NCI-H2227 treated with DMSO at 0.1 percent for 48 hours (cell line): Measurements from ENCODE around the gene GBGT1.

Experiments
- DNase-seq: peaks from one replicate; lab custom pipeline; 2025; lab: John Stamatoyannopoulos, UW

The GBGT1 gene

DNA sequence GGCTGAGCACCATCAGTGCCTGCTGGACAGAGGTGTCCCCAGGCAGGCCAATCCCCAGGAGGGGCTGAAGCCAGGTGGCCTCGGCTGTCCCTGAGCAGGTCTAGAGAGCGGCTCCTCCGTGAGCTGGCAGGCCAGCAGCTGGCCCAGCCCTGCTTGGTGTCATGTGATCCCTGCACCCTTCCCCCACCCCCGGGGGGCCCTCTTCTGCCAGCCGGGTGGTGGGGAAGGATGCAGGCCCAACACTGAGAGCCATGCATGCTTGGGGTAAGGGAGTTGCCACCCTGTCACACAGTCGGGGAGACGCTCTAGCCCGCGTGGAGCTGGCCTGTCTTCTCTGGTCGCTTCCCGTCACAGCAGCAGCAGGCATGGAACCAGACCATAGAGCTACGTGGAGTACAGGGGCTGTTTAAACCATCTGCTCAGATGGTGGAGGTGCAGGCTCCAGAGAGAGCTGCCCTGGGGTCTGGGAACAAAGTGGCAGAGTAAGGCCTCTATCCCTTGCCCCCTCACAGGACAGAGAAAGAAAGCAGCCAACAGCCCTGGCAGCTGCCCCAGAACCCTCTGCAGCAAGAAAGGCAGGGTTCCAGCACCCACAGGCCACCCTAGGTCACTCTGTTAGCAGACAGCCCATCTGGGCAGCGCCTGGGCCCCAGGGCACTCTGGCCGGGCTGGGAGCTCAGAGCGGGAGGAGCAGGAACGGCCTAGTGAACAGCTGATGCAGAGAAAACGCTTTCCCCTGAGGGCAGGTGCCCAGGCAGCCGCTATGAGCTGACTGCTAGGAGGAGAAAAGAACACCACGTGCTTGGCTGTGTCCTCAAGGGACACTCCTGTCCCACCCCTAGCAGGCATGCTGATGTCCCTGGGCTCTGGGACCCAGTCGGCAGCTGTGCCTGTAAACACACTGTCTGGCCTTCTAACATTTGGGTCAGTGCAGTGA is 49.5 kb downstream of the GBGT1 start:
- DNase-seq, result no peak

DNA sequence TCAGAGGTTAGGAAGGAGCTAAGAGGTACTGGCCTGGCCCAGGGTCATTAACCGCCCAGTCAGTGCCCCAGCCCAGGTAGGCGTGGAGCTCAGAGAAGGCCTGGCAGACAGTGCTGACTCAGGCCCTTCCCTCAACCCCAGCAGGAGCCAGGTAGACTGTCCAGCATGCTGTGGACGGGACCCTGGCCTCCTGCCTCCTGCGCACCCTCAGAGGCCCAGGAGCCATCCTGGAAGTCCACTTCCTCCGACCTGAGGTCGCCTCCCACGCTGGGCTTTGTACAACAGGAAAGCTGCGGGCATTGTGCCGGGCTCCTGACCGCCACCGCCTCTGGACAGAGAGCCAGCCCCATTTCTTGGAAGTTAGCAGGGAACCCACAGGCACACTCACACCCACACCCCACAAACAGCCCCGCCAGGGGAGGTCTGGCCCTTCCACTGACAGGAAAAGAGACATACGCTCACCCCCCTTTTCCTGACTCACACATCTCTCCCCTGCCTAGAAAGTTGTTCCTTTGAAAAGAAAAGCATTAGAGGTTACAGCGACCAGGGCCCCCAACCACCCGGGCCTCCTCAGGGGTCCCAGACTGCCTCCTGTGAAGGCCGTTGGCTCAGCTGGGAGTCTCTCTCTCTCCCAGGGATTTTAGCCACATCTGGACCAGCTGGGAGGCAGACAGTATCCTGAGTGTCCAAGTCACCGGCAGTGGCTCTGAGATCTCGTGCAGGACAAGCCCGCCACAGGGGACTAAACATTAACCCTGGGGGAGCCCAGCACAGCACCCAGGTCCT is 50.4 kb downstream of the GBGT1 start:
- no peak for DNase-seq

GRCh38 chr9:133112663-133113026 is 51.1 kb downstream of the GBGT1 start:
- DNase-seq, result no peak

GRCh38 chr9:133111808-133112662 is 51.7 kb downstream of the GBGT1 start:
- no peak for DNase-seq

DNA sequence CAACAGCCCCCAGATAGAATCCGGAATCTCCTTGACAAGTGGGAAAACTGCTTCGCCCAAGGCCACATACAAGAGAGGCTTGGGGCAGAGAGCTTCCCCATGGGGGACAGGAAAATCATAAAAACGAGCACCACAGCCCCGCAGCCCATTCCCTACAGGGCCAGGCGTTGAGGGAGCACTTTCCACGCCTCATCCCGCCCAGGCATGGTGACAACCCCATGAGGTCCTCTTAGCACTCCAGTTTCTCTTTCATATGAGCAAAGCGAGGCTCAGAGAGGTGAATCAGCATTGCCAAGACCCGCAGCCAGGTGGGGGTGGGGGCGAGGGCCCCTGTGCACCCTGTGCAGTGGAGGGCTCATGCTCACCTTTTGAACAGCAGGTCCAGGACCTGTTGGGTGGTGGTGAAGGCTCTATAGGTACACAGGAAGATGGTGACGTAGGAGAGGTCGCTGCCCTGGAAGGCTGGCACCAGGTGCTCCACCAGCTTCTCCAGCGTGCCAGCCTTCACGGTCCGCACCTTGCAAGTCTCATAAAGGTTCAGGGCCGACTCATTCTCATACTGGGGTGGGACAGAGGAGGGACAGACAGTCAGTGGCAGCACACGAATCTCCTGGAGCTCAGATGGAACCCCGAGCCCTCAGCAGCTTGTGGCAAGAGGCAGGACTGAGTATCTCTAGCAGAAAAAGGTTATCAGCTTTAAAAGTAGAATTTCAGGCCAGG is 53.6 kb downstream of the GBGT1 start:
- no peak for DNase-seq

GRCh38 chr9:133108794-133109641 is 54.7 kb downstream of the GBGT1 start:
- no peak for DNase-seq

DNA sequence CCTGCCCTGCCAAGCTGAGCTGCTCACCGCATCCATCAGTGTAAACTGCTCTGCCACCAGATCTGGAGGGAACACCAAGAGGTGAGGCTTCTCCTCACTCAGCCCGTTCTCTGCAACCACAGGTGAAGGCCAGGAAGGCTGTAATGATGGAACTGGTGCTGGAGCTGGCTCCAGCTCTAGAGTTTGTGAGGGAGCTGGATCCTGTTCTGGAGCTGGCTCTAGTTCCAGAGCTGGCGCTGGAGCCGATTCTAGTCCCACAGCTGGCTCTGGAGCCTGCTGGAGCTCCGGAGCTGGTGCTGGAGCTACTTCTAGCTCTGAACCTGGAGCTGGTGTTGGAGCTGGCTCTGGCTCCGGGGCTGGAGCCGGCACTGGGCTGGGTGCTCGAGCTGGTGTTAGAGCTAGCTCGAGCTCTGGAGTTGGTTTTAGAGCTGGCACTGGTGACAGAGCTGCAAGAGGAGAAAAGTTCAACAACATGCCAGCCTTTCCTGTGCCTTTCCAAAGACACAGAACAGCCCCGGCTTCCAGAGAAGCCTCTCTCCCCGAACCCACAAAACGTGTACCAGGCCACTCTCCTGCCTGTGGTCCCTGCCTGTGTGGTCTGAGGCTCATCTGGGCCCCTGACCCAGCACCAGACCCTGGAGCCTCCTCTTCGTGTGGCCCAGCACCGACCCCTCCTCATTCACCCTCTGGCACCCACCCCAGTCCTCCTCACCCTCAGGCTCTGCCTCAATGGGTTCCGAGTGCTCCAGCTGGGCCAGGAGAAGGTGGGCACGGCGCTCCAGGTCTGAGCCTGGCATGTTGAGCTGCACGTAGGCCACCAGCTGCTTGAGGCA is 55.5 kb downstream of the GBGT1 start:
- no peak for DNase-seq

DNA sequence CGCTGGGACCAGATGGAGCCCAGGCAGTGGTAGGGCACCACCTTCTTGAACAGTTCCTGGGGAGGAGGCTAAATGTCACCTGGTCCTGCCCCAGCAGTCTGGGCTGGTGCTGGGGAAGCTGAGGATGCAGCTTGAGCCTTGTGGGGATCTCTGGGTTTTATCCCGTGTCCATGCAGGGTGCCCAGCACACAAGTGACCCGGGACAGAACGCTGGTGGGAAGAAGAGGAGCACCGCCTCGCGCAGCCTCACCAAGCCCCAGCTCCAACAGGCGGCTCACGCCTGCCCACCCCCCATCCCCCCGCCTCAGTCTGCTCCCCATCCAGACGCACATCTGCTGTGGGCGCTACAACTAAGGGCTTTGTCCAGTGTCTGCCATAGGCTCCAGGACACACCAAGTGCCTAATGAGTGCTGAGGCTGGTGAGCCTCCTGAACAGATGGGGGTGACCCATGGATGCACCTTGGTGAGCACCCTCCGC is 56.4 kb downstream of the GBGT1 start:
- no peak for DNase-seq

DNA sequence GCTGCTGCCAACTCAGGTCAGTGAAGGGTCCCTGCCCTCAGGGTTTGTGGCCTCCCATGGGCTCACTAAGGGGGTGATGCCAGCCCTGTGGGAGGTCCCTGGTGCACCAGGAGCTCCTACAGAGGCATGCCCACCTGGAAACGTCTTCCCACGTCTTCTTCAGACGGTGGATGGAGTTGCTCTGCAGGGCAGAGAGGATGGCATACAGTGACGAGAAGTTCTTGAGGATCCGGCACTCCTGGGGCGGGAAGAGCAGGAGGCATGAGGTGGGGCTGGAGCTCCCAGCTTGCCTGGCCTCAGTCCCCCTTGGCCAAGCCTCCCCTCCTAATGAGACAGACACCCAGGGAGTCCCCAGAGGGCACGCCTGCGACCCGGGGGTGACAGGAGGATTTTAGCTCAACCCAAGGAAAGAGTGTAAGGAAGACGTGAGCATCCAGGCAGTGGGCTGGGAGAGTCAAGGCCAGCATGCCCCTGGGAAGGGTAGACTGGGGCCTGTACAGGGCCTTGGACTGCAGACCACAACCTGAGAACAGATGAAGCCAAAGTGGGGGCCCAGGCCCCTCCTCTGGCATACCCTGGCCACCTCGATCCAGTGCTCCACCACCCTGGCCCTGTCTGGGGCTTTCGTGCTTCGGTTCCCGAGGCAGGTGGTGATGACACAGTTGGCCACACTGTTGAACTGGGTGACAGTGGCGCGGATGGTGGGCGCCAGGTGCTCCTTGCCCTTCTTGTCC is 57.0 kb downstream of the GBGT1 start:
- no peak for DNase-seq

GRCh38 chr9:133105461-133105770 is 58.3 kb downstream of the GBGT1 start:
- no peak for DNase-seq

GRCh38 chr9:133104718-133105460 is 58.8 kb downstream of the GBGT1 start:
- DNase-seq, result no peak

GRCh38 chr9:133103987-133104505 is 59.7 kb downstream of the GBGT1 start:
- DNase-seq, result no peak

DNA sequence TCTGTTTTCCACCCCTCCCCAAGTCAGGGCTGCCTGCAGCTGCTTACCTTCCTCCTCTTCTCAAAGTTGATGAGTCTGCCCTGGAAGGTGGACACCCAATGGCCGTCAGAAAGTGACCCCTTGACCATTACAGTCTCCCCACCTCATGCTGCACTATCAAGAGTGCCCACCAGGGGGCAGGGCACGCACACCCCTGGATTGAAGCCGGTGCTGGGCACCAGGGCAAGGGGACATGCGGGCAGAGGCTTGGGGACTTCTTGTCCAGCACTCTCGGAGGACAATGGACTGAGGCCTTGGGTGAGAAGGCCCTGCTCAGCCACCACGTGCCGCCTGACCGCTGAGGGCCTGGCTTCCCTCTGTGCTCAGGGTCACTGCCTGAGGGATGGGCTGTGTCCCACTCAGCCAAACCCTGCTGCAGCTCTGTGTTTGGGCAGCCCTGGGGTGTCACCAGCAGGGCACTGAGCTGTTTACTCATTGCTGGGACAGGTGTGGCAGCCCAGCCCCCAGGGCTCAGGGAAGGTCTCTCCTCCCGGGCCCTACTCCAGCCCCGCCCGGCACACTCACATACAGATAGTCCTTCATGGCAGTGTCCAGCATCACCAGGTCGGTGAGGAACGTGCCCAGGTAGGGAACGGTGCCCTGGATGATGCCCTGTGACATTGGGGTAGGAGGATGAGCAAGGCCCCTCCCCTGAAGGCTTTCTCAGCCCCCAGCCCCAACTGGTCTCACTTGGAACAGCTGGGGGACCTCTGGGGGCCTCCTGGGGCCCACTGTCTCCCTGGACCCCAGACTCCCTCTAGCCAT is 60.3 kb downstream of the GBGT1 start:
- no peak for DNase-seq
